ENCODE results near the gene SHANK3.

SHANK3 gene

DNA sequence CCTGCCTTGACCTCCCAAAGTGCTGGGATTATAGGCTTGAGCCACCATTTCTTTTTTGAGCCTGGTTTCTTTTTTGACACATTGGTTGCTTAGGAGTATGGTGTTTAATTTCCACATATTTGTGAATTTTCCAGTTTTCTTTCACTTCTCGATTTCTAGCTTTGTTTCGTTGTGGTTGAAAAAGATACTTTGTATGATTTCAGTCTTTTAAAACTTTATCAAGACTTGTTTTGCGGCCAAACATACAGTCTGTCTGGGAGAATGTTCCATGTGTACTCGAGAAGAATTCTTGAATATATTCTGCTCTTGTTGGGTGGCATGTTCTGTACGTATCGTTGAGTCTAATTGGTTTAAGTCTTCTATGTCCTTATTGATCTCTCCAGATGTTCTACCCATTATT lies 20.8 kb downstream of the SHANK3 start:
- H3K4me3 ChIP-seq (ENCODE audit: insufficient read depth, low read length, poor library complexity, severe bottlenecking) = no peak overlapping the region
- H3K4me2 ChIP-seq (ENCODE audit: low read depth, low read length, poor library complexity, severe bottlenecking) = no peak overlapping the region
- TF ChIP-seq, protein P1, sequence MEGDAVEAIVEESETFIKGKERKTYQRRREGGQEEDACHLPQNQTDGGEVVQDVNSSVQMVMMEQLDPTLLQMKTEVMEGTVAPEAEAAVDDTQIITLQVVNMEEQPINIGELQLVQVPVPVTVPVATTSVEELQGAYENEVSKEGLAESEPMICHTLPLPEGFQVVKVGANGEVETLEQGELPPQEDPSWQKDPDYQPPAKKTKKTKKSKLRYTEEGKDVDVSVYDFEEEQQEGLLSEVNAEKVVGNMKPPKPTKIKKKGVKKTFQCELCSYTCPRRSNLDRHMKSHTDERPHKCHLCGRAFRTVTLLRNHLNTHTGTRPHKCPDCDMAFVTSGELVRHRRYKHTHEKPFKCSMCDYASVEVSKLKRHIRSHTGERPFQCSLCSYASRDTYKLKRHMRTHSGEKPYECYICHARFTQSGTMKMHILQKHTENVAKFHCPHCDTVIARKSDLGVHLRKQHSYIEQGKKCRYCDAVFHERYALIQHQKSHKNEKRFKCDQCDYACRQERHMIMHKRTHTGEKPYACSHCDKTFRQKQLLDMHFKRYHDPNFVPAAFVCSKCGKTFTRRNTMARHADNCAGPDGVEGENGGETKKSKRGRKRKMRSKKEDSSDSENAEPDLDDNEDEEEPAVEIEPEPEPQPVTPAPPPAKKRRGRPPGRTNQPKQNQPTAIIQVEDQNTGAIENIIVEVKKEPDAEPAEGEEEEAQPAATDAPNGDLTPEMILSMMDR (IDR thresholded peaks at IDR 0.05; ENCODE audit: insufficient read depth, low read length, poor library complexity, severe bottlenecking) = no peak
- TF ChIP-seq EZH2phosphoT487 (conservative IDR thresholded peaks at IDR 0.05; ENCODE audit: low read length) = no peak
- H3K9ac ChIP-seq (ENCODE audit: low read length) = no peak overlapping the region
- H3K36me3 ChIP-seq (ENCODE audit: low read length) = no peaks in the 10 kb centered on the region
- H4K20me1 ChIP-seq (ENCODE audit: low read depth, low read length) = no peaks in the 10 kb centered on the region
- no peaks in the 10 kb centered on the region for H3K9me3 ChIP-seq (ENCODE audit: insufficient read depth, low read length)
- H3K27me3 ChIP-seq (ENCODE audit: low read length) = no peaks in the 10 kb centered on the region
- H3K9me2 ChIP-seq (replicated peaks; ENCODE audit: insufficient read depth, low read length) = no peaks in the 10 kb centered on the region
- H2AFZ ChIP-seq (ENCODE audit: low read depth, low read length, severe bottlenecking) = no peak overlapping the region
- H3K27ac ChIP-seq (ENCODE audit: low read depth, low read length) = no peak overlapping the region
- no peaks in the 10 kb centered on the region for H3F3A ChIP-seq (ENCODE audit: insufficient read depth)
- no peaks in the 10 kb centered on the region for H3K79me2 ChIP-seq (ENCODE audit: insufficient read depth, low read length)

DNA sequence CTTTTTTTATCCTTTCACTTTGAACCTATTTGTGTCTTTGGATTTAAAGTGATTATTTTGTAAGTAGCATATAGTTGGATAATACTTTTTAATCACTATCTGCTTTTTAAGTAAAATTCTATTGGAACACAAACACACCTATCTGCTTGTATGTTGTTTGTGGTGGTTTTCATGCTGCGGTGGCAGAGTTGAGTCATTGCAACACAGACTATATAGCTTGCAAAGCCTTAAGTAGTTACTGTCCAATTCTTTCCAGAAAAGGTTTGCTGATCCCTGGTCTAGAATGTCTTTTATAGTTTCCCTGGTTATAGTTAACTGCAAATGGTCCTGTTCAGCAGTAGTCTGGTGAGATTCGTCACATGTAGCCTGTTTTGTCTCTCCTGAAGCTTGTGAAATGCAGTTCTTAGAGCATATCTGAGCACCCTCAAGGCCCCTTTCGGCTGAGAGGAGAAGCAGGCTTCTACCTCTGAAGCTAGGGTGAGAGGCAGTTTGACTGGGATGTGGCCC lies 21.5 kb downstream of the SHANK3 start:
- no peaks in the 10 kb centered on the region for H3K27me3 ChIP-seq (ENCODE audit: low read length)
- no peak overlapping the region for H3K4me2 ChIP-seq (ENCODE audit: low read depth, low read length, poor library complexity, severe bottlenecking)
- H4K20me1 ChIP-seq (ENCODE audit: low read depth, low read length) = no peaks in the 10 kb centered on the region
- no peaks in the 10 kb centered on the region for H3K9me3 ChIP-seq (ENCODE audit: insufficient read depth, low read length)
- no peak overlapping the region for H3K27ac ChIP-seq (ENCODE audit: low read depth, low read length)
- H2AFZ ChIP-seq (ENCODE audit: low read depth, low read length, severe bottlenecking) = no peak overlapping the region
- TF ChIP-seq EZH2phosphoT487 (conservative IDR thresholded peaks at IDR 0.05; ENCODE audit: low read length) = no peak
- TF ChIP-seq, protein P1 (IDR thresholded peaks at IDR 0.05; ENCODE audit: insufficient read depth, low read length, poor library complexity, severe bottlenecking) = no peak
- no peaks in the 10 kb centered on the region for H3F3A ChIP-seq (ENCODE audit: insufficient read depth)
- no peaks in the 10 kb centered on the region for H3K36me3 ChIP-seq (ENCODE audit: low read length)
- H3K79me2 ChIP-seq (ENCODE audit: insufficient read depth, low read length) = no peaks in the 10 kb centered on the region
- H3K9ac ChIP-seq (ENCODE audit: low read length) = no peak overlapping the region
- H3K9me2 ChIP-seq (replicated peaks; ENCODE audit: insufficient read depth, low read length) = no peaks in the 10 kb centered on the region
- H3K4me3 ChIP-seq (ENCODE audit: insufficient read depth, low read length, poor library complexity, severe bottlenecking) = no peak overlapping the region

DNA sequence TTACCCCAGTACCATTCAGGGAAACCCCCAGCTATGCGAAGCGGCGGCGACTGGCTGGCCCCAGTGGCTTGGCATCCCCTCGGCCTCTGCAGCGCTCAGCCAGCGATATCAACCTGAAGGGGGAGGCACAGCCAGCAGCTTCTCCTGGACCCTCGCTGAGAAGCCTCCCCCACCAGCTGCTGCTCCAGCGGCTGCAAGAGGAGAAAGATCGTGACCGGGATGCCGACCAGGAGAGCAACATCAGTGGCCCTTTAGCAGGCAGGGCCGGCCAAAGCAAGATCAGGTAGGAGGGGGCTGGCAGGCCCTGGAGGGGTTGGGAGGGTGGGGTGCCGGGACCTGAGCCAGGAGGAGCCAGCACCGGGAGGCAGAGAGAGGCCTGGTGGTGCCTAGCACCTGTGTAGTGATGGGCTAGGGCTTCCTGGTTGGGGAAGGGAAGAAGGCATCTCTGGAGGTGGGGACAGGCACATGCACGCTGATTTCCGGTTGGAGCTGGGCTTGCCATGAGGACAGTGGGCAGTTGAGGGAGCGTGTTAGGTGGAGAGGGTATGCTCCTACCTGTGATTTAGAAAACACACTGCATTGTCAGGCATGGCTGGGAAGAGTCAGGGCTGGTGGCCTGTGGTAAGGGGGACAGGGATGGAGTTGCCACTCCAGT lies 22.3 kb downstream of the SHANK3 start:
- Histone ChIP-seq H3K4me3 (ENCODE audit: insufficient read depth, low read length, poor library complexity, severe bottlenecking) (no peak overlapping the region), H3F3A (ENCODE audit: insufficient read depth) (no peaks in the 10 kb centered on the region), H3K9me3 (ENCODE audit: insufficient read depth, low read length) (no peaks in the 10 kb centered on the region), H4K20me1 (ENCODE audit: low read depth, low read length) (no peaks in the 10 kb centered on the region), H3K79me2 (ENCODE audit: insufficient read depth, low read length) (no peaks in the 10 kb centered on the region), H3K9me2 (replicated peaks; ENCODE audit: insufficient read depth, low read length) (no peaks in the 10 kb centered on the region), H3K9ac (ENCODE audit: low read length) (no peak overlapping the region), H3K27ac (ENCODE audit: low read depth, low read length) (no peak overlapping the region), H3K27me3 (ENCODE audit: low read length) (no peaks in the 10 kb centered on the region), H2AFZ (ENCODE audit: low read depth, low read length, severe bottlenecking) (no peak overlapping the region), H3K36me3 (ENCODE audit: low read length) (no peaks in the 10 kb centered on the region), H3K4me2 (ENCODE audit: low read depth, low read length, poor library complexity, severe bottlenecking) (no peak overlapping the region)
- TF ChIP-seq, protein P1 (IDR thresholded peaks at IDR 0.05; ENCODE audit: insufficient read depth, low read length, poor library complexity, severe bottlenecking) = no peak
- no peak for TF ChIP-seq EZH2phosphoT487 (conservative IDR thresholded peaks at IDR 0.05; ENCODE audit: low read length)

Data from SU-DHL-6 (cell line).